Osteoblast (primary cell): Measurements from ENCODE around the gene HSD17B8. TPM values are rescaled to one million over a fixed set of nuclear protein-coding genes. Genes with fewer than 3 reads are reported as not detected.

Experiments used
- DNase-seq: peaks from one replicate; pipeline ENCODE4 v3.0.0; 2011; ENCODE audit warnings: low spot score, mixed read lengths; ENCODE audit not compliant: insufficient read length; ENCODE audit errors: missing footprints
- H2AFZ ChIP-seq: 2 replicates; pipeline ENCODE4 v1.6.0; 2011; ENCODE audit warnings: mild to moderate bottlenecking, low read length
- H3K27ac ChIP-seq: 2 replicates; pipeline ENCODE4 v1.5.1; 2011; ENCODE audit warnings: mild to moderate bottlenecking, low read depth, low read length, moderate library complexity
- H3K27me3 ChIP-seq: 2 replicates; pipeline ENCODE4 v1.6.0; 2012; ENCODE audit warnings: mild to moderate bottlenecking, control low read depth, inconsistent platforms, low read length, moderate library complexity; ENCODE audit not compliant: insufficient read depth
- H3K36me3 ChIP-seq: 2 replicates; pipeline ENCODE4 v1.5.1; 2011; ENCODE audit warnings: mild to moderate bottlenecking, low read length, control low read depth, moderate library complexity; ENCODE audit not compliant: insufficient read depth
- H3K4me1 ChIP-seq: 2 replicates; pipeline ENCODE4 v1.5.1; 2011; ENCODE audit warnings: mild to moderate bottlenecking, low read length, control low read depth, moderate library complexity; ENCODE audit not compliant: insufficient read depth
- H3K4me2 ChIP-seq: 2 replicates; pipeline ENCODE4 v1.6.0; 2011; ENCODE audit warnings: mild to moderate bottlenecking, low read length; ENCODE audit not compliant: insufficient read depth
- H3K4me3 ChIP-seq: fragments of 200-600 bp; sonication (generic); 3 replicates; pipeline ENCODE4 v1.5.1; 2012; ENCODE audit warnings: mild to moderate bottlenecking, low read length, inconsistent platforms; ENCODE audit not compliant: insufficient read depth
- H3K79me2 ChIP-seq: 2 replicates; pipeline ENCODE4 v1.6.0; 2012; ENCODE audit warnings: mild to moderate bottlenecking, low read length, control low read depth, inconsistent platforms; ENCODE audit not compliant: insufficient read depth
- H3K9me3 ChIP-seq: 2 replicates; pipeline ENCODE4 v1.5.1; 2011; ENCODE audit warnings: low read depth, low read length, control low read depth
- H4K20me1 ChIP-seq: 2 replicates; pipeline ENCODE4 v1.6.0; 2012; ENCODE audit warnings: mild to moderate bottlenecking, low read length, control low read depth; ENCODE audit not compliant: insufficient read depth
- CTCF ChIP-seq: IDR thresholded peaks from 2 replicates; pipeline ENCODE4 v1.5.1; 2011; ENCODE audit warnings: mild to moderate bottlenecking, low read depth, low read length, moderate library complexity; ENCODE audit errors: extremely low read depth
- total RNA-seq: library from RNA; depleted of rRNA; stranded (reverse); fragments of >200 nt; gene quantifications from 2 replicates; pipeline ENCODE4 v1.2.3, GENCODE V29; 2012

Gene HSD17B8
- total RNA-seq, 1 donor, result 3.3 TPM

GRCh38 chr6:33183071-33183683 is 21.3 kb upstream of the HSD17B8 start:
- no peak for TF ChIP-seq CTCF
- Histone ChIP-seq H2AFZ (peak overlapping the region; percentile 31), H4K20me1 (no peaks in the 10 kb centered on the region), H3K27me3 (peaks cover 4% of the 10 kb centered on the region), H3K4me2 (no peak overlapping the region), H3K9me3 (no peaks in the 10 kb centered on the region), H3K79me2 (no peaks in the 10 kb centered on the region), H3K36me3 (no peaks in the 10 kb centered on the region), H3K27ac (no peak overlapping the region), H3K4me3 (no peak overlapping the region), H3K4me1 (no peaks in the 10 kb centered on the region)
- DNase-seq, result no peak

GRCh38 chr6:33185190-33185589 is 19.3 kb upstream of the HSD17B8 start:
- H4K20me1 ChIP-seq, result no peaks in the 10 kb centered on the region
- no peaks in the 10 kb centered on the region for H3K36me3 ChIP-seq
- no peak overlapping the region for H2AFZ ChIP-seq
- no peaks in the 10 kb centered on the region for H3K9me3 ChIP-seq
- no peak overlapping the region for H3K4me2 ChIP-seq
- no peak overlapping the region for H3K27ac ChIP-seq
- H3K27me3 ChIP-seq, result peaks cover 9% of the 10 kb centered on the region
- no peak for DNase-seq
- no peak overlapping the region for H3K4me3 ChIP-seq
- TF ChIP-seq CTCF, result no peak
- H3K4me1 ChIP-seq, result no peaks in the 10 kb centered on the region
- no peaks in the 10 kb centered on the region for H3K79me2 ChIP-seq

- no peak overlapping the region for H3K4me2 ChIP-seq
- H2AFZ ChIP-seq, result no peak overlapping the region
- no peak overlapping the region for H3K27ac ChIP-seq
- no peaks in the 10 kb centered on the region for H3K79me2 ChIP-seq
- H3K9me3 ChIP-seq, result no peaks in the 10 kb centered on the region
- no peak for TF ChIP-seq CTCF
- H3K4me3 ChIP-seq, result no peak overlapping the region
- DNase-seq, result no peak
- H3K36me3 ChIP-seq, result no peaks in the 10 kb centered on the region
- H3K4me1 ChIP-seq, result no peaks in the 10 kb centered on the region
- H4K20me1 ChIP-seq, result no peaks in the 10 kb centered on the region
- H3K27me3 ChIP-seq, result peaks cover 14% of the 10 kb centered on the region
Observed at GRCh38 chr6:33185654-33186187, 18.7 kb upstream of the HSD17B8 start.

GRCh38 chr6:33187809-33188208 is 16.6 kb upstream of the HSD17B8 start:
- Histone ChIP-seq H3K36me3 (no peaks in the 10 kb centered on the region), H3K4me2 (no peak overlapping the region), H3K27ac (no peak overlapping the region), H4K20me1 (peaks cover 5% of the 10 kb centered on the region), H3K4me1 (no peaks in the 10 kb centered on the region), H3K79me2 (no peaks in the 10 kb centered on the region), H3K4me3 (no peak overlapping the region), H2AFZ (no peak overlapping the region), H3K9me3 (no peaks in the 10 kb centered on the region), H3K27me3 (peaks cover 34% of the 10 kb centered on the region)
- no peak for TF ChIP-seq CTCF
- no peak for DNase-seq
